ENCODE measurements around the gene THSD4. TPM values are rescaled to one million over a fixed set of nuclear protein-coding genes. Genes with fewer than 3 reads are reported as not detected.

The THSD4 gene
- total RNA-seq, 1 experiment from 2014 or later, result 0.29 TPM

GRCh38 chr15:71341811-71342550 lies 226.7 kb downstream of the THSD4 start:
- Mint-ChIP-seq H3K36me3 (ENCODE audit: insufficient read depth, unreplicated experiment) (no peaks in the 10 kb centered on the region), H3K4me3 (ENCODE audit: unreplicated experiment) (no peak overlapping the region), H3K4me1 (ENCODE audit: low read depth, unreplicated experiment) (peaks cover 21% of the 10 kb centered on the region), H3K9me3 (ENCODE audit: unreplicated experiment) (peaks cover 10% of the 10 kb centered on the region), H3K27me3 (ENCODE audit: insufficient read depth, unreplicated experiment) (peaks cover 5% of the 10 kb centered on the region), H3K27ac (ENCODE audit: unreplicated experiment) (no peak overlapping the region)
- ChIA-PET CTCF (no interaction called here), POLR2A (no interaction called here)
- no TSS peak for BruUV-seq (replicated peaks)
- intact Hi-C loops (cut with micrococcal nuclease; ENCODE audit: unreplicated experiment), result no loop called here
- no peaks in the 10 kb centered on the region for H3K36me3 ChIP-seq (ENCODE audit: control insufficient read depth, insufficient read depth, low read length)
- H3K9me3 ChIP-seq, result no peaks in the 10 kb centered on the region
- H3K27me3 ChIP-seq (replicated peaks; ENCODE audit: control insufficient read depth, insufficient read depth, low read length), result no peaks in the 10 kb centered on the region
- no peak overlapping the region for H3K4me3 ChIP-seq (ENCODE audit: low read depth, low read length)
- H3K4me1 ChIP-seq, result peaks cover 10% of the 10 kb centered on the region
- TF ChIP-seq CTCF (IDR thresholded peaks at IDR 0.05; ENCODE audit: insufficient read depth in 1 of 2, low read depth in 1 of 2, low read length in 1 of 2, severe bottlenecking in 1 of 2, unreplicated experiment in 1 of 2), result no peak
- no peak for DNase-seq

GRCh38 chr15:71342658-71343057 lies 227.4 kb downstream of the THSD4 start:
- H3K36me3 Mint-ChIP-seq (ENCODE audit: insufficient read depth, unreplicated experiment), result no peaks in the 10 kb centered on the region
- H3K27me3 Mint-ChIP-seq (ENCODE audit: insufficient read depth, unreplicated experiment), result peaks cover 9% of the 10 kb centered on the region
- H3K27ac Mint-ChIP-seq (ENCODE audit: unreplicated experiment), result no peak overlapping the region
- no peak overlapping the region for H3K4me3 Mint-ChIP-seq (ENCODE audit: unreplicated experiment)
- CTCF ChIA-PET, result no interaction called here
- peaks cover 3% of the 10 kb centered on the region for H3K4me1 ChIP-seq
- peaks cover 10% of the 10 kb centered on the region for H3K9me3 Mint-ChIP-seq (ENCODE audit: unreplicated experiment)
- H3K27me3 ChIP-seq (replicated peaks; ENCODE audit: control insufficient read depth, insufficient read depth, low read length), result no peaks in the 10 kb centered on the region
- TF ChIP-seq CTCF (IDR thresholded peaks at IDR 0.05; ENCODE audit: insufficient read depth in 1 of 2, low read depth in 1 of 2, low read length in 1 of 2, severe bottlenecking in 1 of 2, unreplicated experiment in 1 of 2), result no peak
- no peak overlapping the region for H3K4me3 ChIP-seq (ENCODE audit: low read depth, low read length)
- peaks cover 14% of the 10 kb centered on the region for H3K4me1 Mint-ChIP-seq (ENCODE audit: low read depth, unreplicated experiment)
- no peak for DNase-seq
- BruUV-seq (replicated peaks), result no TSS peak
- POLR2A ChIA-PET, result no interaction called here
- H3K9me3 ChIP-seq, result no peaks in the 10 kb centered on the region
- intact Hi-C loops (cut with micrococcal nuclease; ENCODE audit: unreplicated experiment), result no loop called here
- H3K36me3 ChIP-seq (ENCODE audit: control insufficient read depth, insufficient read depth, low read length), result no peaks in the 10 kb centered on the region

GRCh38 chr15:71344316-71344715 lies 229.0 kb downstream of the THSD4 start:
- Mint-ChIP-seq H3K9me3 (ENCODE audit: unreplicated experiment) (peaks cover 10% of the 10 kb centered on the region), H3K36me3 (ENCODE audit: insufficient read depth, unreplicated experiment) (no peaks in the 10 kb centered on the region), H3K27ac (ENCODE audit: unreplicated experiment) (no peak overlapping the region), H3K4me3 (ENCODE audit: unreplicated experiment) (no peak overlapping the region), H3K4me1 (ENCODE audit: low read depth, unreplicated experiment) (peaks cover 7% of the 10 kb centered on the region), H3K27me3 (ENCODE audit: insufficient read depth, unreplicated experiment) (peaks cover 11% of the 10 kb centered on the region)
- Histone ChIP-seq H3K4me1 (no peaks in the 10 kb centered on the region), H3K9me3 (no peaks in the 10 kb centered on the region), H3K27me3 (replicated peaks; ENCODE audit: control insufficient read depth, insufficient read depth, low read length) (0 out of 2 replicates have a peak, but pooled peaks cover 1% of the 10 kb centered on the region), H3K4me3 (ENCODE audit: low read depth, low read length) (no peak overlapping the region), H3K36me3 (ENCODE audit: control insufficient read depth, insufficient read depth, low read length) (no peaks in the 10 kb centered on the region)
- no TSS peak for BruUV-seq (replicated peaks)
- no peak for TF ChIP-seq CTCF (IDR thresholded peaks at IDR 0.05; ENCODE audit: insufficient read depth in 1 of 2, low read depth in 1 of 2, low read length in 1 of 2, severe bottlenecking in 1 of 2, unreplicated experiment in 1 of 2)
- CTCF ChIA-PET, result no interaction called here
- POLR2A ChIA-PET, result no interaction called here
- intact Hi-C loops (cut with micrococcal nuclease; ENCODE audit: unreplicated experiment), result no loop called here
- DNase-seq, result no peak
